Measurements from ENCODE around the gene SEMA5B.

DNA sequence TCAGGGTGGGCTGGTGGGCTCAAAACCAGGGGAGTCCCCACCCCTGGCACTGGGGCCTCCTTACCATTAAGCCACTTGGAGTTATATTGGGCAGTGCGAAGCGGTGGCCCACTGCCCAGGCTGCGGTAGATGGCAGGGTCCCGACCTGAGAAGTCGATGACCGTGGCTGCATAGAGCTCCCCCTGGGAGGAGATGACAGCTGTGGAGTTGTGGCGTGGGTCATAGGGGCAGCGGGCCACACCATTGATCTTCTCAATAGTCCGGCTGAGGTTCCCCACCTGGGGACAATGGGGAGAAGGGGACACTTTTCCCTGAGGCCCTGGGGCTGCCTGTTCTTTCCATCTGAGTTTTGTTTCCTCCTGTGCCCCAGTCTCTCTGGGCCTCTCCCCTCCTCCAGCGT is 99.8 kb downstream of the SEMA5B start:
- TF ChIP-seq EZH2phosphoT487 (IDR thresholded peaks at IDR 0.05; ENCODE audit: unreplicated experiment) = no peak
- TF ChIP-seq, protein P1, sequence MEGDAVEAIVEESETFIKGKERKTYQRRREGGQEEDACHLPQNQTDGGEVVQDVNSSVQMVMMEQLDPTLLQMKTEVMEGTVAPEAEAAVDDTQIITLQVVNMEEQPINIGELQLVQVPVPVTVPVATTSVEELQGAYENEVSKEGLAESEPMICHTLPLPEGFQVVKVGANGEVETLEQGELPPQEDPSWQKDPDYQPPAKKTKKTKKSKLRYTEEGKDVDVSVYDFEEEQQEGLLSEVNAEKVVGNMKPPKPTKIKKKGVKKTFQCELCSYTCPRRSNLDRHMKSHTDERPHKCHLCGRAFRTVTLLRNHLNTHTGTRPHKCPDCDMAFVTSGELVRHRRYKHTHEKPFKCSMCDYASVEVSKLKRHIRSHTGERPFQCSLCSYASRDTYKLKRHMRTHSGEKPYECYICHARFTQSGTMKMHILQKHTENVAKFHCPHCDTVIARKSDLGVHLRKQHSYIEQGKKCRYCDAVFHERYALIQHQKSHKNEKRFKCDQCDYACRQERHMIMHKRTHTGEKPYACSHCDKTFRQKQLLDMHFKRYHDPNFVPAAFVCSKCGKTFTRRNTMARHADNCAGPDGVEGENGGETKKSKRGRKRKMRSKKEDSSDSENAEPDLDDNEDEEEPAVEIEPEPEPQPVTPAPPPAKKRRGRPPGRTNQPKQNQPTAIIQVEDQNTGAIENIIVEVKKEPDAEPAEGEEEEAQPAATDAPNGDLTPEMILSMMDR (conservative IDR thresholded peaks at IDR 0.05; ENCODE audit: low read depth in 2 of 2) = no peak
- TF ChIP-seq REST (IDR thresholded peaks at IDR 0.05; ENCODE audit: unreplicated experiment) = no peak
- no peak for TF ChIP-seq EZH2 (IDR thresholded peaks at IDR 0.05; ENCODE audit: low read depth, unreplicated experiment)
- no peak for TF ChIP-seq POLR2AphosphoS5 (IDR thresholded peaks at IDR 0.05; ENCODE audit: low read depth)
- TF ChIP-seq ZNF331 (CRISPR knock-in tag; IDR thresholded peaks at IDR 0.05; ENCODE audit: low read depth) = no peak
- no peak for TF ChIP-seq ZNF114 (CRISPR knock-in tag; IDR thresholded peaks at IDR 0.05)
- TF ChIP-seq, protein P2, sequence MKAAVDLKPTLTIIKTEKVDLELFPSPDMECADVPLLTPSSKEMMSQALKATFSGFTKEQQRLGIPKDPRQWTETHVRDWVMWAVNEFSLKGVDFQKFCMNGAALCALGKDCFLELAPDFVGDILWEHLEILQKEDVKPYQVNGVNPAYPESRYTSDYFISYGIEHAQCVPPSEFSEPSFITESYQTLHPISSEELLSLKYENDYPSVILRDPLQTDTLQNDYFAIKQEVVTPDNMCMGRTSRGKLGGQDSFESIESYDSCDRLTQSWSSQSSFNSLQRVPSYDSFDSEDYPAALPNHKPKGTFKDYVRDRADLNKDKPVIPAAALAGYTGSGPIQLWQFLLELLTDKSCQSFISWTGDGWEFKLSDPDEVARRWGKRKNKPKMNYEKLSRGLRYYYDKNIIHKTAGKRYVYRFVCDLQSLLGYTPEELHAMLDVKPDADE (IDR thresholded peaks at IDR 0.05) = no peak
- no peak for TF ChIP-seq CREB1 (CRISPR knock-in tag; IDR thresholded peaks at IDR 0.05; ENCODE audit: low read depth)
- no peak for TF ChIP-seq JUNB (IDR thresholded peaks at IDR 0.05; ENCODE audit: unreplicated experiment)
